ENCODE data around the gene TBC1D14.

DNA sequence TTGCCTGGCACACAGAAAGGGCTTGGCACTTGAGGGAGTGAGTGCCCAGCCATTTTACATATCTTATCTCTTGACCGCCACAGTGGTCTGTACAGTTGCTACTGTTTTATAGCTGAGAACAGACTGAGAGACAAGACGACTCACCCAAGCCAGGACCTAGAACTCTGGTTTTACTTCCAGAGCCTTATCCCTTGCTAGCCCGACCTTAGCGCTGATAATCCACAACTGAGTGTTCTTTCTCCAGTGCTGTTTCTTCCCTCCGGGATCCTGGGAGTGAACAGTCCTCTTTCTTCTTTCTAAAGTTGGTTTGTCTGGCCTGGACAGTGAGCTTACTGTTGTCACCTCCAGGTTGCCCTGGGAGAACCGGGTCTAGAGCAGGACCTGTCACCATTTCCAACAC lies 81.0 kb downstream of the TBC1D14 start:
- TF ChIP-seq POLR2A (IDR thresholded peaks at IDR 0.05; ENCODE audit: low read depth, low read length) (no peak), TAF1 (IDR thresholded peaks at IDR 0.05; ENCODE audit: low read depth, low read length) (no peak), SPI1 (IDR thresholded peaks at IDR 0.05; ENCODE audit: low read depth, low read length) (no peak)

All from GM12891 (cell line).